T-helper 1 cell treated with Interleukin-12 subunit alpha and Interleukin-12 subunit beta and Interleukin-4 antibody, amounts not matched to agents 30 ng/mL and 1 ng/mL, for 36 hours (primary cell): Measurements from ENCODE around the gene OGFOD1. TPM values are rescaled to one million over a fixed set of nuclear protein-coding genes. Genes with fewer than 3 reads are reported as not detected.

ENCODE experiments used
- intact Hi-C: fragments of 100-400 bp; cut with micrococcal nuclease; formaldehyde crosslinking; loops from one replicate; pipeline ENCODE4 v1.15.1; 2024
- total RNA-seq: library from RNA; stranded (reverse); gene quantifications from 2 replicates; pipeline ENCODE4 v1.2.3, GENCODE V29; 2022

Gene OGFOD1
- 52.5 and 57.2 TPM in 2 replicates for total RNA-seq

DNA sequence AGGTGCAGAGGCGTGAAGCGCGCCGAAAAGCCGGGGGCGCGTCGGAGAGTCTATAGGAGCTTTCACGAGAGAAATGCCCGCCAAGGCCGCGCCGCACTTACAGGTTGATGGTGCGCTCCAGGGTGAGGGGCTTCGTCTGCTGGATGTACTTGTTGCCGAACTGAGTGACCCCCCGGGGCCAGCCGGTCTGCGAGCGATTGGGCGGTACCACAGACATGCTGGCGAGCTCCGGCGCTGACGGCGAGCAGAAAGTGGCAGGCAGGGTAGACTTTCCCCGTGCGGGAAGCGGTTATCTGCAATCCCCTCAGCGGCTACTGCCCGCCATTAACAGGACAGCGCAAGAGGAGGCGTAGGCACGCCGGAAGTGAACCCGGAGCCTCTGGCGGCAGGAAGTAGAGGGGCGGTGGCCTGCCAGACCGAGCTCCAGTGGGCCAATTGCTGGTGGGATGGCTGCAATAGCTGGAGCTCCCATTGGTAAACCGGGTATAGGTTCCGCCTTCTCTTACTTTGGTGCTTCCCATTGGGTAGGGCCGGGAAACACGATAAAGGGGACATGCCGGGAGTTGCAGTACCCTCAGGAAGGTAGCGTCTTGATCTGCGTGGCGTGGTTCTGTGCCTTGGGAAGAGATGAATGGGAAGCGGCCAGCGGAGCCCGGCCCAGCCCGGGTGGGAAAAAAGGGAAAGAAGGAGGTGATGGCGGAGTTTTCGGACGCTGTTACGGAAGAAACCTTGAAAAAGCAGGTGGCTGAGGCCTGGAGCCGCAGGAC lies at the start of gene OGFOD1, which contains the start of gene NUDT21:
Gene OGFOD1, plus strand, starts transcription at position 569 of the 767 bp plus-strand sequence. Its CDS starts 59 bp downstream, at position 628.
Gene NUDT21, minus strand, starts transcription at position 347 of the 767 bp plus-strand sequence. Its CDS starts 130 bp downstream, at position 217.
- intact Hi-C loops, result loop anchor here (1.0 to 5.0 kb wide), 17 partner anchors 26 to 1941 kb away; partner anchors contain the start of genes AMFR, BBS2, CFAP20 and GINS3

DNA sequence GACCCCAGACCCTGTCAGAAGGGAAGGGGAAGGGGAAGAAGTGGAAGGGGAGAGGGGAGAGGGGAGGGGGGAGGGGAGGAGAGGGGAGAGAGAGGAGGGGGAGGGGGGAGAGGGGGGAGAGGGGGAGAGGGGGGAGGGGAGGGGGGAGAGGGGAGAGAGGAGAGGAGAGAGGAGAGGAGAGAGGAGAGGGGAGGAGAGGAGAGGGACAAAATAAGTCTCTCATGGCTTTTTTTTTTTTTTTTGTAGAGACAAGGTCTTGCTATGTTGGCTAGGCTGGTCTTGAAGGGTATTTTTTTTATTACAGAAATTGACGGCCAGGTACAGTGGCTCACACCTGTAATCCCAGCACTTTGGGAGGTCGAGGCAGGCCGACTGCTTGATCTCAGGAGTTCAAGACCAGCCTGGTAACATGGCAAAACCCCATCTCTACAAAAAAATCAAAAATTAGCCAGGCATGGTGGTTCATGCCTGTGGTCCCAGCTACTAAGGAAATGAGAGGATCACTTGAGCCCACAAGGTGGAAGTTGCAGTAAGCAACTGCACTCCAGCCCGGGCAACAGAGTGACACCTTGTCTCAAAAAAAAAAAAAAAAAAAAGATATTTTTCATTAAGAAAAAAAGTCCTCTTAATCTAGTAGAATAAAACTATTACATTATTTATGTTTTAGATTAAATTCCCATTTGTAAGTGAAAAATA lies 45.2 kb upstream of the OGFOD1 start:
- intact Hi-C loops, result loop anchor here (1.0 kb wide), 1 partner anchor 18 kb away; no protein-coding TSS in a partner anchor

DNA sequence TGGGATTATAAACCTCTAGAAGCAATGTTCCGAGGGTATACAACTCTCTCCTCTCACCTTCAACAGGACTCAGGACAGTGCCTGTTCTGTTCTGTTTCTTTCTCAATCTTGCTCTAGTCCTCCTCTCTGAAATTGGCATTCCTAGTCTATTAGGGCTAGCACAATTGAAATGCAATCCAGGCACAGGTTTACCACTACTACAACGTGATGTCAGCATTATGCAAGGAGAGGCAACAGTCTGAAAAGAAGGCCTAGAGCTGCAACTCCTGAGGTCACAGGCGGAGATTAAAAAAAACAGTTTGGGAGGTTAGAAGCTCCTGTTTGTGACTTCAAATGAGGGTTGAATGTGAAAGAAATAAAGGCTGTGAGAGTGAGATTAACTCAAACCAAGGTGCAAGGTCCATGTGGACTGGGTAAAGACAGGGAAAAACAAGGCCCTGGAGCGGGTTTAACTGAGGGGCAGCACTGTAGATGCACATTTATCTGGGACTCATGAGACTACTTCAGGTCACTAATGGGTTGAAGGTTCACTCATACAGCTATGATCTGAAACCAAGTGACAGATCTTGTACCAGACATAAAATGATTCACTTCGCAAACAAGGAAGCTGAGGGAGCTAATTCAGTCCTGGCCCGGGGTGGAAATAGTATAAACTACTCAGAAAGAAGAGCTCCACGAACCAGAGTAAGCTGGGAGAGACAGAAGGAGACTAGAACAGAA lies 42.8 kb upstream of the OGFOD1 start:
- intact Hi-C loops, result no loop called here

DNA sequence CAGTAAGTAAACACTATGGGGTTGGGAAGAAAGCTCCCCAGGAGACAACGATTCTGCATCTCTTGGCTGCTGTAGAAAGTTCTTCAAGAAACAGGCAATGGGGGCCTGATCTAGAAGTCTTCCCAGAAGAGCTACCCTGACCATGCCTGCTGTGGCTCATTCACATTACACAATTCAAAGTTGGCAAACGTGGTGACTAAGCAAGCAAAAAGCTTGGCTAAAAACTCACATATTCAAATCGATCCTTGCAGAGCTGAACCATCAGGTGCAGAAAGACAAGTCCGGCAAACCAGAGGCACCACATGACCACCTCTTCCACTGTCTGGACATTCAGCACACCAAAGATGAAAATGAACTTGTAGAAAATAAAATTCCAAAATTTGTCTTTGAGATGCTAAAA lies 42.2 kb upstream of the OGFOD1 start:
- intact Hi-C loops, result no loop called here

DNA sequence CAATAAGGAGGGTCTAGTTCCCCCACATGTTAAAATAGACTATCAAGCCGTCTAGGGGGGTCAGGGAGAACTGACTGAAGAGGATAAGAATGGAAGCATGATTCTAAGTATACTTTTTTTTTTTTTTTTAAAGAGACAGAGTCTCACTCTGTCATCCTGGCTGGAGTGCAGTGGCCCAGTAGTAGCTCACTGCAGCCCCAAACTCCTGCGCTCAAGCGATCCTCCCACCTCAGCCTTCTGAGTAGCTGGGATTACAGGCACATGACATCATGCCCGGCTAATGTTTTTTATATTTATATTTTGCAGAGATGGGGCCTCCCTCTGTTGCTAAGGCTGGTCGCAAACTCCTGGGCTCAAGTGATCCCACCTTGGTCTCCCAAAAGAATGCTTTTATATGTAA lies 40.2 kb upstream of the OGFOD1 start:
- intact Hi-C loops, result no loop called here

DNA sequence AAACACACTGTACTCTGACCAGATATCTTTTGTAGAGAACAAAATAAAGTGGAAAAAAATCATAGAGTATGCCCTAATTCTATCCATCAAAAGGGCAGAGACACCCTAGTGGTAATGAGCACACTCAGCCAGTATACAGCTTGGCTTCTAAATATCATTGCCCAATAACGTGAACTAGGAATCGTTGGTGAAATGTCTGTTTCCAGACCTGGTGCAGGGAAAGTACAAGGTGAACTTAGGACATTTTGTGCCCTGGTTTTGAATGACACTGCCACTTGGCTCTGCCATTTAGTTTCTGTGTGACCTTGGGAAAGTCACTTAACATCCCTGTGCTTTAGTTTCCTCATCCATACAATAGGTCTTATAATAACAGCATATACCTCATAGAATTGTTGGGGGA lies 39.7 kb upstream of the OGFOD1 start:
- intact Hi-C loops, result no loop called here

DNA sequence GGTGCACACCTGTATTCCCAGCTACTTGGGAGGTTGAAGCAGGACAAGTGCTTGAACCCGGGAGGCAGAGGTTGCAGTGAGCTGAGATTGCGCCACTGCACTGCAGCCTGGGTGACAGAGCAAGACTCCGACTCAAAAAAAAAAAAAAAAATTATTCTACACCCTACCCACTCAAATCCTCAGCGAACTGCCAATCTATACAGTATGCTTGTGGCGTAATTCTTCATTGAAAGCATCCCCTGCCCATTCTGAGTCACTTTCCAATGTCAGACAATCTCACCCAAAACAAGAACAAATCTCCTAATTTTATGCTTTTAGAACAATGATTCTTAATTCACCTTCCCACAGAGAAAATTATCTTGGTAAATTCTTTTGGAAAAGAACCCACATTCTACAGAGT lies 38.0 kb upstream of the OGFOD1 start:
- intact Hi-C loops, result no loop called here

DNA sequence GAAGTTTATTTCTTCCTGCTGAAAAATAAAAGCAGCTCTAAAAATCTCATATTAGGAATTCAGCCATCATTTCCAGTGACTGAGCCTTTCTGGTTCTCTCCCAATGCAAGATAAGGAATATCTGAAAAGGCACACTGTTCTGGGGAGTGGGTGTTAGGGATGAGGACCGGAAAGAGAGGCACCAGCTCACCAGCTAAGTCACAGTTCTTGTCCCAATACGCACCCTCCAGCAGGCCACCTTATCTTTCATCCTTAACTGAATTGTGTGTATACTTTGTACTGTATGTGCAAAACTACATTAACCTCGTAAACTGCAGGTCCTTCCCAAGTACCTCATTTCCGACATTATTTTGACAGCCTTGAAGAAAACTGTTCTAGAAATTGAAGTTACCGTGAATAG lies 37.0 kb upstream of the OGFOD1 start:
- intact Hi-C loops, result no loop called here

DNA sequence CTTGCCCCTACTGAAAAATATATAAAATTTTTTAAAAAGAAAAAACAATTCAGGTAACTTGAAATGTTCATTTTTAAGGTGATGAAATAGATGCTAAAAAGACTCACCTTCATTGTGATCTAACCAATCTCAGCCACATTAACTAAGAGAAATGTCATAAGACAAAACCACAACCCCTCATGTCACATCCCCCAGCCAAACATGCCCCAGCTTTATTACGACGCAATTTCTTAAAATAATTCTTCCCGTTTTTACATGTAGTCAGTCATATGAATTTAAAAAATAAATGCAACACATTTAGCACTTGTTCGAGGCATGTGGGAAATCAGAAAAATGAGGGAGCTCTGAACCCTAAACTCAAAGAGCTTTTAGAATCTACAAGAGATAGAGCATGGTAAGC lies 35.5 kb upstream of the OGFOD1 start:
- intact Hi-C loops, result no loop called here

DNA sequence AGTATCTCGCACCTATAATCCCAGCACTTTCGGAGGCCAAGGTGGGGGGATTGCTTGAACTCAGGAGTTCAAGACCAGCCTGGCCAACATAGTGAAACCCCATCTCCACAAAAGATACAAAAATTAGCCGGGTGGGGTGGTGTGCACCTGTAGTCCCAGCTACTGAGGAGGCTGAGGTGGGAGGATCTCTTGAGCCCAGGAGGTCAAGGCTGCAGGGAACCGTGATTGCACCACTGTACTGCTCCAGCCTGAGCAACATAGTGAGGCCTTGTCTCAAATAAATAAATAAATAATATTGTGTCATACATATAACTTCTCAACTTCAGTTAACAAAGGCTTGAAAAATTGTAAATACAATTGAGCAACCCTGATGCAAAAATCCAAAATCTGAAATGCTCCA lies 34.2 kb upstream of the OGFOD1 start:
- intact Hi-C loops, result no loop called here

DNA sequence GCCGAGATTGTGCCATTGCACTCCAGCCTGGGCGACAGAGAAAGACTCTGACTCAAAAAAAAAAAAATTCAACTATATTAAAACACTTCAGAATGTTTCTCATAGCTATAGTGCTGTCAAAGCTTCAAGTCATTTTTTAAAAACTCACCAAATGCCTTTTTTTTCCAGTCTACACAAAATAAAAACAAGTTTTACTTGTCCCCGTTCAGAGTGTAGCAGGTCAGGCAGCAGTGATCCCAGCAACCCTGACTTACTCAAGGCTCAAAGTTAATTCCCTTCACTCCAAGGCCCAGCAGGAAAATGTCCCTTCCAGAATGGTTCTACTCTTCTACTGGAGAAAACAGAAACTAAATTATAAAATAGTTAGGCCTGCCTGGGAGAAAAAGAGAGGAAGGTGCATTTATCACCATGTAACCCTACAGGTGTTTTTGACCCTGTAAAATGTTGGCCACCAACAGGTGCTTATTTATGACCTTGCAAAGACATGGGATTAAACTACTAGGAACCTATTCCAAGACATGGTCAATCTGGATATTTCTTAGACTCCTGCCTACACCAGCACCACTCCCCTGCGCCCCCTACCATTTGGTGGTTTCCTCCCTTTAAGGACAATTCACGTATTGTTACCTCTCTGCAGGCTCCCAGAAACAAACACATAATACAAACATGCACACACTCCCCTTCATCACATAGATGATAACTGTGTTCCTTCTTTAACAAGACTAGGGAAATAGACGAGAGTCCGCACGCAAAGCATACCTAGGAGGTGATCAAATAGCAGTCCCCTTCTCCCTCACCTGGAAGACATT lies 31.4 kb upstream of the OGFOD1 start:
- intact Hi-C loops, result loop anchor here (10.0 kb wide), 1 partner anchor 215 kb away; no protein-coding TSS in a partner anchor

DNA sequence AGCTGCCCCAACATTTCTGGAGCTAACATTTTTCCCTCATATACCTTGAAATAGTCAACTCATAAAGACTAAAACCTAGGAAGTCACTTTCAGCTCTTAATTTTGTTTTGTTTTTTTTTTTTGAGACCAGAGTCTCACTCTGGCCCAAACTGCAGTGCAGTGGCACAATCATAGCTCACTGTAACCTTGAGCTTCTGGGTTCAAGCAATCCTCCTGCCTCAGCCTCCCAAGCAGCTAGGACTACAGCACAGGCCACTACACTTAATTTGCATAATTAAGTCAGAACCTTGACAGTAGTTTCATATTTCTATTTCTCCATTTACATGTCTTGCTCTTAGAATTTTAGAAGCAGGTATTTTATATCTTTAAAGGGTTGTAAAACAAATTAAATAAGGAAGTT lies 30.7 kb upstream of the OGFOD1 start:
- intact Hi-C loops, result loop anchor here (10.0 kb wide), 1 partner anchor 216 kb away; no protein-coding TSS in a partner anchor

DNA sequence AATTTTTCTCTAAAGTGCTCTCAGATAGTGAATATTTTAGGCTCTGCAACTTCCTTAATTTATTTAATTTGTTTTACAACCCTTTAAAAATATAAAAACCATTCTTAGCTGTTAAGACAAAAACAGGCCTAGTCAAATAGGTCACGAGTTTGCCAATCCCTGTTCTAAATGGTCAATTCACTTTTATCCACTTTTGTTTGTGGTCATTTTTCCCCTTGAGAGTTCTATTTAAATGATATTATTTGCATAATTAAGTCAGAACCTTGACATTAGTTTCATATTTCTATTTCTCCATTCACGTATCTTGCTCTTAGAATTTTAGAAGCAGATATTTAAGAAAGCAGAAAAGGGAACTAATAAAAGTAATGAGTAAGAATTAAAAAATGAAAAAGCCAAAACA lies 30.0 kb upstream of the OGFOD1 start:
- intact Hi-C loops, result loop anchor here (10.0 kb wide), 1 partner anchor 217 kb away; no protein-coding TSS in a partner anchor

DNA sequence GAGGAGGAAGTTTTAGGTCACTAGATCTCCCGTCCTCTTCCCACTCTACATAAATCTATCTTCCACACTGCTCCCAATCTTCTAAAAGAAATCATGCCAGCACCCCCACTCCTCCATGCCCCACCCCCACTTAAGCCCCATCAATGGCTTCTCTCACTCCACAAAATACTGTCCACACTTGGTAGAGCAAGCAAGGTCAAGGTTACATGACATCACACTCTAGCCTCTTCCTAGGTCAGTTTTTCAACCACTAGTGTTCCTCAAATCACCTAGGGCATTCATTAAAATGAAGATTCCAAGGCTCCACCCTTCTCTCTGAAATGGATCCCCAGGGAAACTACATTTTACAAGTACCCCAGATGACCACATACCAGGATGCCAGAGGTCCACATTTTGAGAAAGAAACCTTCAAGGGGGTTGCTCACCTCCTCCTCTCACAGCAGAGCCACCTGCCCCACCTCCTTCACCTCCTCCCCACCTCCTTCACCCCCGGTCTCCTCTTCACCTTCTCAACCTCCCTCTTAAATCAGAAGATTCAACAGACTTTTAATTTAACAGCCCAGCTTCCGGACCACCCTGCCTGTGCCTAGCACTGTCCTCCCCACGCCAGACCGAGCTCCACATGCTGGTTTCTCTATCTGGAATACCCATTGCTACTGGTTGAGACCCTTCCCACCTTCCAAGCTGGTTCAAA lies 29.2 kb upstream of the OGFOD1 start:
- intact Hi-C loops, result loop anchor here (10.0 kb wide), 1 partner anchor 217 kb away; no protein-coding TSS in a partner anchor

DNA sequence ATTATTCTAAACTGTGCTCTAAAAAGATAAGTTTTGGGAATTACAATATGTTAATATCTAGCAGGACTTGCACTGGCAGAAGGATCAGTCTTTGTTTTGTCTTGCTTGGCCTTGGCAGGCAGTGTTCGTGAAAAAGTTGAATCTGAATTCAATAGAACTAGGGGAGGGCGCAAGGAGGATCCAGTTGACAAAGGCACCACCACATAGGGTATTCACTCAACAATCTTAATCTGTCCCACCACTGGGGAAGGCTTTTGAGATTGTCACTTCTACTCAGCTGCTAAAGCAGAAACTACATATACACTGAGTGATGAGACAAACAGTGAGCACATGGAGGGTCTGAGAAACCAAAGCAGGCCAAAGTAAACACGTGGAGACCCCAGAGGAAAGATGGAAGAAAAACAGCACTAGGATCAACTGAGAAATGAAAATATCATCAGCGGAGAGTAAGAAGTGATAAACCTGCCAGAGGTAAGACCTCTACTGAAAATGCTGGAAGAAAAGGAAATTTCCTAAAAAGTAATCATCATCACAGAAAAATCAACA lies 28.4 kb upstream of the OGFOD1 start:
- intact Hi-C loops, result loop anchor here (10.0 kb wide), 1 partner anchor 218 kb away; no protein-coding TSS in a partner anchor

DNA sequence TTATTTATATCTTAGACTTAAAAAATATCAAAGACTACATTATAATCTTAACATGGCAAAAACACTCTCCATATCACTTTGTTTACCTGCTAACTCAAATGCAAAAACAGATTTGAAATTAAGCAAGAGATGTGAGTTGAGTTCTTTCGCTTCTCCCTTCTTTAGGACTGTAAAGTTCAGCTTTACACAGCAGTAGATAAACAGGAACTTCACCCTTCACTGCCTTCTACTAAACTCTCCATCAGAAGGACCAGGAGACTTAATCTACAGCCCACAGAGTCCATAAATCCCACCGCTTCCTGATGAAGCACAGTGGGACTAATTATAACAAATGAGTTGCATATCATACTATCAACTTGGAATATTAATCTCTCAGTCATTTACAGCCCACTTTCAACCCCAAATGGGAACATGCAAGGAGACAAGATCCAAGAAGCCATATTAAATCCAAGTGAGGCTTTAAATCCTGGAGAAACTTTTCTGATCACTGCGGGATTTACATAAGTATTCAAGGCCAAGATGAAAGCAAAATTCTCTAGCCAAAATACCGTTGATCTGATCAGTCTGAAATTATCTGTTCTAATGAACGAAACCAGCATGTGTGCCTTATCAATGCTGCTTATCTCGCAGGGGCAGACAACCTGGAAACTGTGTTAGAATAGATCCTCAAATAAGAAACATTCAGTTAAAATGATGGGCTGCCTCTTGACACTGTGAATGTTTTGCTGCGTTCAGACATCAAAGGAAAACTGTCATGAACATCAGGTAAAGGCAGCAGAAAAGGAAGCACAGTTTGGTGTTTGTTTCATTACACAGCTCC lies 27.6 kb upstream of the OGFOD1 start:
- intact Hi-C loops, result loop anchor here (1.0 to 10.0 kb wide), 4 partner anchors 17 to 219 kb away; no protein-coding TSS in a partner anchor

DNA sequence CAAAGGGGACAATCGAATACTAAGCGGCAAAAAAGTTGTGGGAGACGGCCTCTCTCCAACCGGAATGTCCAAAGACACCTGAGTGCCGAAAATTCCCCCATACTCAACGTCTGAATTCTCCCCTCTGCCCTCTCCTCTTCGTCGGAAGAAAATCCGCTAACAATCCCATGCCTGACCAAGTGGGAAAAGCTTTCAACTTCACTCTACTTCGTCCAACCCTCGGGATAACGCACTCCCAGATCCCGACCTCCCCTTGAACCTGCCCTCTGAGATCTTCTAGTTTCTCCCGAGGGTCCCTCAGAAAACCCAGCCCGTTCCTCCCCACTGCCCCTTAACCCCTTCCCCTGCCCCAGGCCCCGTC lies 27.0 kb upstream of the OGFOD1 start:
- intact Hi-C loops, result loop anchor here (1.0 to 10.0 kb wide), 4 partner anchors 18 to 220 kb away; no protein-coding TSS in a partner anchor

DNA sequence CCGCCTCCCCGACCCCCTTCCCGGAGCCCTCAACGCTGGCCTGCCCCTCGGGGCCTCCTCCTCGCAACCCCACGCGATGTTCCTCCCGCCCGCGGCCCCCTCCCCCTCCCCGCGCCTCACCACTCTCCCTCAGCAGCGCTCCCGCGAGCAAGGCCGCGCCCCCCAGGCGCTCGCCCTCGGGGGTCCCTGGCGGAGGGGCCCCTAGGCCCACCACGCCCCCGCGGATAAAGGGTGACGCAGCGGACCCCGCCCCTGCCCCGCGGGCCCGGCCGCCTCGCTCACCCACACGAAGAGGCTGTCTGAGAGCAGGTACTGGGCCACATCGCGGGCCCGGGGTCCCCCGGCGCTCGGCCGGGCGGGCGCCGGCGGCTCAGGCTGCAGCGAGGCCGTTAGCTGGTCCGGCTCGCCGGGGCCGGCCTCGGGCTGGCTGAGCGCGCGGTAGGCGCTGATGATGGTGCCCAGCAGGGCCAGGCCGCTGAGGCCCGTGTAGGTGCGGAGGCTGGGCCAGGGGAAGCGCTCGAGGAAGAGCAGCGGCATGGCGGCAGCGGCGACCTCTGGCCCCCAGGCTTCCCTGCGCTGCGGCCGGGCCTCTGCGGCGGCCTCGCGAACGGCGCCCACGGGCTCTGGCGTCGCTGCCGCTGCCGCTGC lies 26.4 kb upstream of the OGFOD1 start:
- intact Hi-C loops, result loop anchor here (1.0 to 10.0 kb wide), 6 partner anchors 19 to 277 kb away; partner anchors contain the start of genes NUDT21 and OGFOD1
